ENCODE data around the gene ESR1.
"Not testable (repeated sequence)": the region's sequence is repeated elsewhere in the genome, so short reads cannot be mapped to it uniquely, and the experiment has no call there.

ESR1 gene

DNA sequence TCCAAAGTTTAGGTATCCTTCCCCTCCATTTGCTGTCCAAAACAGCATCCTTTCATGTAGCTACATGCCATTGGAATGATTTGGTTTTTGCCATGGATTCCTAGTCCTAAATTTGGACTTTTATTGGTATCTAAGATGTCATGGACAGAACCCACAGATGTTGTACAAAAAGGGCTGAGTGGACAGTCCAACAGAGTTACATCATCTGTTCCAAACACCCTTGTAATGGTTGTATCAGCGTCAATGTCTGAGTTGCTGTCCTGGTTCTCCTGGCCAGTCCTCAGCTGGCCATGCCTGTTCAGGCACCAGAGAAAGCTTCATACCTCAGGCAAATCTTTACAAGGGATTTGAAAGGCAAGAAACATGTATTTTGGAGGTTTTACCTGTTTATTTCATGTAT lies 191.3 kb downstream of the ESR1 start:
- DNase-seq: no peak

DNA sequence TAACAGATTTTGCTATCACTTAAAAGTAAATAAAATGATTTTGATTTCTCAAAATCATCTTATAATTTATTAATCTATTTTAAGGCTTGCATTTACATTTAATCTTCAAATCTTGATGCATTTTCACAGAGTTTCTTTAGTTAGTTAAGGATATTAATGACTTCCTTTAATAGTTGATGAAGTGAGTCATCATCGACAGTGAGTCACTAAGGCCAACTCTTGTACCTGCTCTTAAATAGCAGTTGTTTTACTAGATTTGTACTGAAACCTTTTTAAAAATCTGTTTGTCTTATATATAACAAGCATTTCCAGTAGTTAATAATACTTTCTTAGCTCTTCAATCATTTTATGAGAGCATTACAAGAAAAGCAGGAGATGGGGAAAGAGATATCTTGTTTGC lies 191.7 kb downstream of the ESR1 start:
- no peak for DNase-seq

DNA sequence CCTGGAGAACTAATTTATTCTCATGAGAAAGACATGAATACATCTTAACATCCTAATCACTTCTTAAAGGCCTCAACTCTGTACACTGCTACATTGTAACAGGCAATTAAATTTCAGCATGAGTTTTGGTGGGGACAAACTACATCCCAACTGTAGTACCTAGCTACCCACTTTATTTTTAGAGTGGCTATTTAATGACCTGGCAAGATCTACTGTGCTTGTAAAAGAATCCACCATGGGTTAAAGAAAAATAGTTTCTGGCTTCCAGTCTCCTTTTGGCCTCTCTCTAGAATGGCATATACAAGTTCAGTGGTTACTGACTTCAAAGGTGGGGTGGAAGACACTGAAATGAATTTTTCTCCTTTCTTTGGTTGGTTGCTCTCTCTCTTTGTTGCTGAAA lies 193.9 kb downstream of the ESR1 start:
- no peak for DNase-seq

DNA sequence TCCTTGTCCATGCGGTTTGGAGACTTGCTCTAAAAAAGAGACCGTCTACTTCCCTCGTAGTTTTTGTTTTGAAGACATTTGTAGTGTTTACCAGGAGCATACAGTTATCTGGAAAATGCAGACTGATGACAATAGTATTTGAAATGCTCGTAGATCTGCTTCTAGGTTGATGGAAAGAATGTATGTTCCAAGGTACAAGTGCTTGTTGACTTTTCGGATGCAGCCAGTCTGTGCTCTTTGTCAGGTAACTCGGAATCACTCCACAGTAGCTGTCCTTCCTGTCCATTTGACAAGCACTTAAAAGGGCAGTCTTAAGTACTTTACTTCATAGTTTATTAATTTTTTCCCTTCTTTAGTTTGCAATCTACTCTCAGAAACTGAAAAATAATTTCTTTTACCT lies 194.8 kb downstream of the ESR1 start:
- no peak for DNase-seq

DNA sequence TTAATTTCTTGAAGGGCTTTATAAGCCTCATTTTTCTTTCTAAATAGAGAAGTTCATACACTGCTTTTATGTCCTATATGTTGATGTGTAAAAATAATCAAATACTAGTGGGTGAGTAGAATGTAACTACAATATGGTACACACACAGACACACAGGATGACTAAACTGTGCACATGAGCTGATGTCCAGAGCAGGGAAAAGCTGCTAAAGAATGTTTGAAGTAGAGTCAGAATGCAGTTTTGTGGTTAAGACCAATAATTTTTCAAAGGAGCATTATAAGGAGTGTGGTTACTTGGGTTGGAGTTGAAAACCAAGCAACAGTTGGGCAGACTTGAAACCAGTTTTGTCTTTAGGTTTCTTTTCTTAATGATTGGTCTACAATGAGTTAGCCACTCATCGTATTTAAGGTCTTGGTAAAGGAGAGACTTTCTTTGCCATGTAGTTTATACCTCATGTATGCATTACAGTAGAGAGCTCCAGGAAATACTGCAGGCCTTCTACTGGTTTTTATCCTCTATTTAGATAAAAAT lies 196.6 kb downstream of the ESR1 start:
- DNase-seq: no peak

GRCh38 chr6:152004896-152005295 lies 197.4 kb downstream of the ESR1 start:
- no peak for DNase-seq

- no peak for DNase-seq
Observed at GRCh38 chr6:152008779-152009178, 201.3 kb downstream of the ESR1 start.

DNA sequence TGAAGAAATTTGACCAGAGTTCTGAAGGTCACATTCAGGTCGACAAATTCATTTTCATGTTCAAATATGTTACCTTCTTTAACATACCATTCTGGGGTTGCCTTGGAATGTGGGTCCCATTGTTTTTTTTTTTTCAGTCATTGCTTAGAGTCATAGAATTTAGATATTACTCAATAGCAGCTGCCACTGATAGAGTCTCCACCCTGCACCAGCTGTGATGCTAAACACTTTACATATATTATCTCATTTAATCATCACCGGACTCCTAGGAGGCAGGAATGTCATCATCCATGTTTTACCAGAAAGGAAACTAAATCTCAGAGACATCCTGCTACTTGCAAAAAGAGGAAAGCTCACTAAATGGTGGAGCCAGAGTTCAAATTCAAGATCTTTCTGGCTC lies 204.7 kb downstream of the ESR1 start:
- DNase-seq: no peak

GRCh38 chr6:152018876-152019275 lies 211.4 kb downstream of the ESR1 start:
- no peak for DNase-seq

DNA sequence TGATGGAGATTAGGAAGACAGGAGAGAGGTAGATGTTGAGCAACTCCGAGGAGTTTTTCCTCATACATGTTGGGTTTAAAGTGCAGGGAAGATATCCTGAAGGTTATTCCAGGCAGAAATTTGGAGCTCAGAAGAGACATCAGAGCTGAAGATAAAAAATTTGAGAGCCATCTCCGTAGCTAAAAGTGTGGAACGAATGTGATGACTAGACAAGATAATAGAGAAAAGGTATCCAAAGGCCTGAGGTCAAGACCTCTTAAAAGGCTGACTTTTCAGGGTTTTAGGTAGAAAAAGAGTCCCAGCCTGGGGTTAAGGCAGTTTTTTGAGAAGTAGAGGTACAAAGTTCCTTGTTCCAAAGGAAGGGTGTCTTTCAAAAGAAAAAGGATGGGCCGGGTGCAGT lies 214.8 kb downstream of the ESR1 start:
- no peak for DNase-seq

DNA sequence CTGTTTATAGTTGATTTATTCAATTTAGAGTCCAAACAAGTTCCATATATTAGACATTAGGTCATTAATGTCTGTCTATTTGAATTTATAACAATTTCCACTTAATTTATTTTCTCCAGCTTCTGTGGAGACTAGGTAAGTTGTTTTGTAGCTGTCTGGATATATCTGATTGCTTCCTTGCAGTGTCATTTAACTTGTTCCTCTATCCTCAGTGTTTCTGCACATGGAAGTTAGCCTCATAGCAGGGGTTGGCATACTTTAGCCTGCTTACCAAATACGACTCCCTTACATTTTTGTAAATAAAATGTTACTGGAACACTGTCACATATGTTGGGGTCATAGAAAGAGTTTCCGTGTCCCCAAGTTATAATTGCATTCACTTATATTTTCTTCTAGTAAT lies 216.1 kb downstream of the ESR1 start:
- no peak for DNase-seq

DNA sequence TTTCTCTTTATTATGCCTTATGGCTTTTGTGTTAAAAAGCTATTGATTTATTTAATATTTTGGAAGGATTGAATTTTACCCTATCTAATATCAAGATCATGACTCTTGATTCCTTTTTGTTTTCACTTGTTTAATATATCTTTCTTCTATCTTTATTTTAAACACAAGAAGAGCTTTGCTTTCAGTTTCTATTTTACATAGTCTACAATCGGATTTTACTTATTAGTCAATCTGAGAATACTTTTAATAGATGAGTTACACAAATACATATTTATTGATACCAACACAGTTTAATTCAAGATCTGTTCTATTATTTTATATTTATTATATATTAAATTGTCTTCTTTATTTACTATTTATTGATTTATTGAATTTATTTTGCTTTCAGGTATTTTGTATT lies 218.8 kb downstream of the ESR1 start:
- DNase-seq: no peak

GRCh38 chr6:152026744-152027143 lies 219.3 kb downstream of the ESR1 start:
- DNase-seq: not testable (repeated sequence)

GRCh38 chr6:152033765-152034164 lies 226.3 kb downstream of the ESR1 start:
- not testable (repeated sequence) for DNase-seq

DNA sequence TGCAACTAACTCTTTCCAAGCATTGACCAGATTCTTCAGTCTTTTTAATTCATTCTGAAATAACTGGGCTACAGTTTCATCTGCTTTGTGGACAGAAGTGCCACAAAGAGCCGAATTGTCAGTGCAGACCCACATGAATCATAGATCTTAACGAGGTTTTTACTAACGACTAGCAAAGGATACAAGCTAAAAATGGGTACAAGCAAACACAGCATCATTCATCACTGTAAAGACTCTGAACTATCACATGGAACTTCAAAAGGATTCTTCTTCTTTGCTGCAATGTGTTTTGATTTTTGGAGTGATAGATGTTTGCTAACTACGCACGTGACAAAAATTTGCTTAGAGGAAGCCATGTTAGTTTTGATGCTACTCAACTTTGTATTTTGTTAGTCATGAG lies 227.1 kb downstream of the ESR1 start:
- no peak for DNase-seq

GRCh38 chr6:152046118-152046517 lies 238.6 kb downstream of the ESR1 start:
- DNase-seq: no peak

- no peak for DNase-seq
Observed at GRCh38 chr6:152048921-152049320, 241.4 kb downstream of the ESR1 start.

DNA sequence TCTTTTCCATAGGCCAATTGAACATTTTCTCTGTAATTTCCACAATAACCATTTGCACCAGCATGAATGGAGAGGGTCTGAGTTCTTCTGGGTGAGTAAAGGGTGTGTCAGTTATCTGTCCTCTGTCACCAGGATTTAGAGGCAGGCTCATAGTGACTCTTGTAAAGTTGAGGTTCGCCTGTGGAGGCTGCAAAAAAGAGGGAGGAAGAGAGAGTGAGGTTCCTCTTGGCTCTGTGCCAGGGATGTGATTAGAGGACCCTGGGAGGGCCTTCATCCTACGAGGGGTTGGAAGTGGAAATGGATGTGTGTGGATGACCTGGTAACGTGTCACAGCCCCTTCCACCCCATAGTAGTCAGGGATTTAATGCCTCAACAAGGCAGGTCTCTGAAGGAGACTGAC lies 242.0 kb downstream of the ESR1 start:
- no peak for DNase-seq

DNA sequence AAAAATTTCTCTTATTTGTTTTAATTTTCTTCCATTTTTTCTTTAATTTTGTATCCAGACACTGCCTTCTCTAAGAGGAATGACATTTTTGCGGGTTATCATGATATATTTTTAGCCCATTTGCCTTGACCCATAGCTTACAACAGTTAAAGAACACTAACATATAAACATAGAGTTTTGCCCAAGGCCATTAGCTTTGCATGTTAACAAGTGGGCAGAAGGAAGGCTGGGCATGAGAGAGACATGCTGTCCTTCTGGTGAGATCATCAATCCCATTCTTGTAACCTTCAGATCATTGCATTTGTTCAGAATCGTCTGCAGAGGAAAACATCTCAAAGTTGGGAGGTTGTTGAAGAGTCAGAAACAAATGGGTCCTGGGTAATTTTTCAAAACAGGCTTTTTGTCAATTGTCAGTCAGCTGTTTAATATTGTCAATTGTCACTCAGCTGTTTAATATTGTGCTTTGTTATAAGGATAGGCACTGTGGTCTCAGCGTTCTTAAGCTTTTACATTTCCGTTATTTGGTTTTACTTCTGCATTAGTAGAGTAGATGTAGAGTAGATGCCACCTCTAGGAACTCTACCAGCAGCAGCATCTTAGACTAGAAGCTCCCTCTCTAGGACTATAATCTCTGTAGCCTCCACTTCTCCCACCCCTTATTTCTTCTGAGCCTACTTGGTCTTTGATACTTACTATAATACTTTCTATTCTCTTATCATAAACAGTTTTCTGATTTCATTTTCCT lies 243.1 kb downstream of the ESR1 start:
- no peak for DNase-seq

DNA sequence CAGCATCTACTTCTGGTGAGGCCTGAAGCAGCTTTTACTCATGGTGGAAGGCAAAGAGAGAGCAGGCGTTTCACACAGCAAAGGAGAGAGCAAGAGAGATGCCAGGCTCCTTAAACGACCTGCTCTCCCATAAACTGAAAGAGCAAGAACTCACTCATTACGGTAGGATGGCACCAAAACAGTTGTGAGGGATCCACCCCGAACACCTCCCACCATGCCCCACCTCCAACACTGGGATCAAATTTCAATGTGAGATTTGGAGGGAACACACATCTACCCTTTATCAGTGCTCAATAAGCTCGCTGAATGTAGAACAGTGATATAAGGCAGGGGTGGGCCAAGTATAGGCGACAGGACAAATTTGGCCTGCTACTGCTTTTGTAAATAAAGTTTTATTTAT lies 244.6 kb downstream of the ESR1 start:
- DNase-seq: no peak

- no peak for DNase-seq
Observed at GRCh38 chr6:152053332-152053731, 245.8 kb downstream of the ESR1 start.

GRCh38 chr6:152054441-152054840 lies 247.0 kb downstream of the ESR1 start:
- no peak for DNase-seq

DNA sequence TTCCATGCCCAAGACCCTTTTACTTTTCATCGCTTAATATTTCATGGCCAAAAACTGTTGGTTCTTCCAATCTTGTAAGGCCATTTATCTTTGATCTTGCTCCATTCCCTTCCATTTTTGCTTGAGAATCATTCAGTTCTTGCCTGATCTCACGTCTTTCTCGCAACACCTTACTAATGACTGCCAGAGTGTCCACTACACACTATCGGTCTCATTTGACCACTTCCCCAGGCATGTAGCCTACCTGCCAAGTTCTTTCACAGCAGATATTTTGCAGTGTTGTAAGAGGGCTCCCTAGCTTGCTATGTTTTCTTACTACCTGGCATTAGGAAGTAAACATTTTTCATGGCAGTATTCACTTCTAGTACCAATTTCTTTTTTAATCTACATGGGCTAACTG lies 248.0 kb downstream of the ESR1 start:
- DNase-seq: no peak

DNA sequence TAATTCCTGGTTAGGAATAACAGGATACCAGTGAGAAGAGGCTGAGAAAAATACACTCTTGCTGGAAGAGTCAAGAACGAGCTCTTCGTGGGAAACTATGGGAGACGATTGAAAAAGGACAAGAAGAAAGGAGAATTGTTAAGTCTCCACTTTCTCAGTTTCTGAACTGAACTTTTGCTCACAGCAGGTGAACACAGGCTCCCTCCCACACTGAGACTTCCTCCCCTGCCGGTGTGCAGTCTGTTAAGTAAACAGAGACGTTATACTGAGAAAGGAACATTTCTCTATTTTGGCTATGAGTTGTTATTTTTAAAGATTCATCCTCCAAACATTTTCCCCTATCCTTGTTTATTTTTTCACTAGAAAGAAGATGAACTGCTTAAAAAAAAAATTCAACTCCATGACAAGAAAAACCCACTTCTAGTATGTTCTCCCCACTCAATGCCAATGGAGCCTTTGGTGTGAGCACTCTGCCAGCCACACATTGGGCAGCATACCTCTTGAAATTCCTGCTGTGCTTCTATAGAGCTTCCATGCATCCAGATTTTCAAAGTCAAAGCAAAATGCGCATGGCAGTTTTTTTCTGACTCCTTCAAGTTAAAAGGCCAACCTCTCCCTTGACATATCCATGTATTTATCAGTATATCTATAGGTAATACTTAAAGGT lies 250.5 kb downstream of the ESR1 start:
- DNase-seq: no peak

GRCh38 chr6:152059909-152060308 lies 252.4 kb downstream of the ESR1 start:
- no peak for DNase-seq
